K562 (cell line): ENCODE measurements around the gene LRFN2.

Source experiments
- CHD2 ChIP-seq: IDR thresholded peaks from 2 replicates; pipeline ENCODE4 v1.6.1; 2011; ENCODE audit warnings: low read depth, low read length
- DPF2 ChIP-seq: fragments of 450-650 bp; IDR thresholded peaks from 2 replicates; pipeline ENCODE4 v1.6.1; 2016
- ESRRA ChIP-seq: fragments of 450-650 bp; IDR thresholded peaks from 2 replicates; pipeline ENCODE4 v1.6.1; 2014; ENCODE audit warnings: low read depth, mild to moderate bottlenecking, moderate library complexity, borderline replicate concordance
- JUN ChIP-seq, 2 experiments: sonication (generic) in 1 of 2; formaldehyde crosslinking in 1 of 2; IDR thresholded peaks; 2 replicates each; pipeline versions ENCODE4 v1.6.1 to v1.8.0; 2012 to 2022; ENCODE audit warnings: borderline replicate concordance in 2 of 2, mild to moderate bottlenecking in 2 of 2, improper control_type of control experiment in 1 of 2, low read depth in 1 of 2, low read length in 1 of 2, missing genetic modification reagents in 1 of 2
- MAFF ChIP-seq: IDR thresholded peaks from 2 replicates; pipeline ENCODE4 v1.6.1; 2012; ENCODE audit warnings: low read length, improper control_type of control experiment
- PHF8 ChIP-seq: fragments of 200-600 bp; sonication (generic); IDR thresholded peaks from 2 replicates; pipeline ENCODE4 v1.6.1; 2012; ENCODE audit warnings: mixed run types, mild to moderate bottlenecking, inconsistent platforms, low read length, moderate library complexity, borderline replicate concordance
- RAD21 ChIP-seq, 2 experiments: fragments of 250-450 bp in 1 of 2; fragments of 450-650 bp in 1 of 2; sonication (Bioruptor Pico) in 1 of 2; formaldehyde crosslinking in 1 of 2; IDR thresholded peaks in 1 of 2; conservative IDR thresholded peaks in 1 of 2; 2 replicates each; pipeline versions ENCODE4 v1.4.0 to v1.8.0; 2020 to 2022; ENCODE audit warnings: mild to moderate bottlenecking in 2 of 2, moderate library complexity in 1 of 2
- TARDBP ChIP-seq: fragments of 450-650 bp; IDR thresholded peaks from 2 replicates; pipeline ENCODE4 v1.6.1; 2016
- YY1 ChIP-seq, 3 experiments: IDR thresholded peaks; 2 replicates each; pipeline ENCODE4 v1.6.1; 2011; ENCODE audit warnings: low read length in 2 of 3, mild to moderate bottlenecking in 2 of 3, moderate library complexity in 2 of 3, borderline replicate concordance in 1 of 3, control low read depth in 1 of 3, low read depth in 1 of 3; ENCODE audit not compliant: insufficient read depth in 3 of 3, insufficient replicate concordance in 2 of 3, control insufficient read depth in 1 of 3, insufficient read length in 1 of 3; ENCODE audit errors: extremely low read depth in 1 of 3
- ZNF584 ChIP-seq: fragments of 200-800 bp; sonication (Bioruptor generic); IDR thresholded peaks from 2 replicates; pipeline ENCODE4 v1.6.1; 2016; ENCODE audit warnings: low read depth, mild to moderate bottlenecking, missing genetic modification characterization, missing compliant biosample characterization
- TF ChIP-seq, protein P1 (sequence below): sonication (generic); formaldehyde crosslinking; IDR thresholded peaks from 2 replicates; pipeline ENCODE4 v1.8.1; 2022; ENCODE audit warnings: missing genetic modification reagents
- TF ChIP-seq, protein P2 (sequence below), 3 experiments: IDR thresholded peaks in 2 of 3; conservative IDR thresholded peaks in 1 of 3; 2 replicates each; pipeline ENCODE4 v1.5.1; 2011 to 2012; ENCODE audit warnings: low read length in 3 of 3, mild to moderate bottlenecking in 3 of 3, control low read depth in 2 of 3, improper control_type of control experiment in 1 of 3, inconsistent platforms in 1 of 3, low read depth in 1 of 3, mixed read lengths in 1 of 3, moderate library complexity in 1 of 3; ENCODE audit not compliant: insufficient read depth in 2 of 3
- TF ChIP-seq, protein P3 (sequence below): sonication (generic); formaldehyde crosslinking; IDR thresholded peaks from 2 replicates; pipeline ENCODE4 v1.4.0; 2020; ENCODE audit warnings: mild to moderate bottlenecking, missing genetic modification reagents
- TF ChIP-seq, protein P4 (sequence below): sonication (generic); formaldehyde crosslinking; IDR thresholded peaks from 2 replicates; pipeline ENCODE4 v1.9.0; 2022; ENCODE audit warnings: mild to moderate bottlenecking, missing genetic modification reagents

DNA sequence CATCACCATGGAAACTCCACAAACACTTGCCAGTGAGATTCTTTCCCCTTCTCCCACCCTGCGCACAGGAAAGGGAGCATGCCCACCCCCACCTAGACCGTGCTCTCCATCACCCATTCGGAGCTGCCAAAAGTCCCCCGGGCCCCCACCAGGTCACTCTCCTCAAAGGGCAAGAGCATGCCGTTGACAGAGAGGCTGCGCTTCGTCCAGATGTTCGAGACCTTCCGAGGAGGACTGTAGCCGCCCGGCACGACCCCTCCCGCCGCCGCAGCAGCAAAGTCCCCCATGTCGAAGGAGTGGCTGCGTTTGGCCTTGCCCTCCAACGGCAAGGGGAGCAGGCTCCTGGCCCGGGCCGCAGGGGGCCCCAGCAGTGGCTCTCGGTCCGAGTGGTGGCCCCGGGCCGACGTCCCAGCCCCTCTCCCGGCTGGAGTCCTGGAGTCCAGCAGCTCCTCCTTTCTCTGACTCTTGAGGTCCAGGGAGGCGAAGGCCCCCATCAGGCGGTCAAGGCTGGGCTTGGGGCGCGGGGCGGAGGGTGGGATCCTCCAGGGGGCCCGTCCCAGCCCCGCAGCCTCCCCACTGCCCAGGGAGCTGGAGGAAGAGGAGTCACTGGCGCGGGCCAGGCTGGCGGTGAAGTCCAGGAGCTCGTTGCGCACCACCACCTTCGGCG, 195.2 kb downstream of the LRFN2 start:
- TF ChIP-seq ESRRA (no peak), JUN (IDR thresholded peaks at IDR 0.05; ENCODE audit: borderline replicate concordance, low read depth, low read length) (no peak), JUN (CRISPR knock-in tag; IDR thresholded peaks at IDR 0.05; ENCODE audit: borderline replicate concordance) (no peak), CHD2 (no peak), TARDBP (no peak), ZNF584 (CRISPR knock-in tag) (no peak), PHF8 (no peak), MAFF (no peak), YY1 (IDR thresholded peaks at IDR 0.05; ENCODE audit: borderline replicate concordance in 1 of 3, control insufficient read depth in 1 of 3, extremely low read depth in 1 of 3, insufficient read depth in 3 of 3, insufficient read length in 1 of 3, insufficient replicate concordance in 2 of 3, low read depth in 1 of 3, low read length in 2 of 3) (no peak), DPF2 (no peak), RAD21 (CRISPR knock-in tag; conservative IDR thresholded peaks at IDR 0.05 in 1 of 2, IDR thresholded peaks at IDR 0.05 in 1 of 2) (no peak)
- TF ChIP-seq, protein P1, sequence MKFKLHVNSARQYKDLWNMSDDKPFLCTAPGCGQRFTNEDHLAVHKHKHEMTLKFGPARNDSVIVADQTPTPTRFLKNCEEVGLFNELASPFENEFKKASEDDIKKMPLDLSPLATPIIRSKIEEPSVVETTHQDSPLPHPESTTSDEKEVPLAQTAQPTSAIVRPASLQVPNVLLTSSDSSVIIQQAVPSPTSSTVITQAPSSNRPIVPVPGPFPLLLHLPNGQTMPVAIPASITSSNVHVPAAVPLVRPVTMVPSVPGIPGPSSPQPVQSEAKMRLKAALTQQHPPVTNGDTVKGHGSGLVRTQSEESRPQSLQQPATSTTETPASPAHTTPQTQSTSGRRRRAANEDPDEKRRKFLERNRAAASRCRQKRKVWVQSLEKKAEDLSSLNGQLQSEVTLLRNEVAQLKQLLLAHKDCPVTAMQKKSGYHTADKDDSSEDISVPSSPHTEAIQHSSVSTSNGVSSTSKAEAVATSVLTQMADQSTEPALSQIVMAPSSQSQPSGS, result no peak
- TF ChIP-seq, protein P2, sequence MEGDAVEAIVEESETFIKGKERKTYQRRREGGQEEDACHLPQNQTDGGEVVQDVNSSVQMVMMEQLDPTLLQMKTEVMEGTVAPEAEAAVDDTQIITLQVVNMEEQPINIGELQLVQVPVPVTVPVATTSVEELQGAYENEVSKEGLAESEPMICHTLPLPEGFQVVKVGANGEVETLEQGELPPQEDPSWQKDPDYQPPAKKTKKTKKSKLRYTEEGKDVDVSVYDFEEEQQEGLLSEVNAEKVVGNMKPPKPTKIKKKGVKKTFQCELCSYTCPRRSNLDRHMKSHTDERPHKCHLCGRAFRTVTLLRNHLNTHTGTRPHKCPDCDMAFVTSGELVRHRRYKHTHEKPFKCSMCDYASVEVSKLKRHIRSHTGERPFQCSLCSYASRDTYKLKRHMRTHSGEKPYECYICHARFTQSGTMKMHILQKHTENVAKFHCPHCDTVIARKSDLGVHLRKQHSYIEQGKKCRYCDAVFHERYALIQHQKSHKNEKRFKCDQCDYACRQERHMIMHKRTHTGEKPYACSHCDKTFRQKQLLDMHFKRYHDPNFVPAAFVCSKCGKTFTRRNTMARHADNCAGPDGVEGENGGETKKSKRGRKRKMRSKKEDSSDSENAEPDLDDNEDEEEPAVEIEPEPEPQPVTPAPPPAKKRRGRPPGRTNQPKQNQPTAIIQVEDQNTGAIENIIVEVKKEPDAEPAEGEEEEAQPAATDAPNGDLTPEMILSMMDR (IDR thresholded peaks at IDR 0.05 in 2 of 3, conservative IDR thresholded peaks at IDR 0.05 in 1 of 3; ENCODE audit: insufficient read depth in 2 of 3, low read depth in 1 of 3, low read length in 3 of 3), result no peak
- TF ChIP-seq, protein P3, sequence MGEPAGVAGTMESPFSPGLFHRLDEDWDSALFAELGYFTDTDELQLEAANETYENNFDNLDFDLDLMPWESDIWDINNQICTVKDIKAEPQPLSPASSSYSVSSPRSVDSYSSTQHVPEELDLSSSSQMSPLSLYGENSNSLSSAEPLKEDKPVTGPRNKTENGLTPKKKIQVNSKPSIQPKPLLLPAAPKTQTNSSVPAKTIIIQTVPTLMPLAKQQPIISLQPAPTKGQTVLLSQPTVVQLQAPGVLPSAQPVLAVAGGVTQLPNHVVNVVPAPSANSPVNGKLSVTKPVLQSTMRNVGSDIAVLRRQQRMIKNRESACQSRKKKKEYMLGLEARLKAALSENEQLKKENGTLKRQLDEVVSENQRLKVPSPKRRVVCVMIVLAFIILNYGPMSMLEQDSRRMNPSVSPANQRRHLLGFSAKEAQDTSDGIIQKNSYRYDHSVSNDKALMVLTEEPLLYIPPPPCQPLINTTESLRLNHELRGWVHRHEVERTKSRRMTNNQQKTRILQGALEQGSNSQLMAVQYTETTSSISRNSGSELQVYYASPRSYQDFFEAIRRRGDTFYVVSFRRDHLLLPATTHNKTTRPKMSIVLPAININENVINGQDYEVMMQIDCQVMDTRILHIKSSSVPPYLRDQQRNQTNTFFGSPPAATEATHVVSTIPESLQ (CRISPR knock-in tag), result no peak
- TF ChIP-seq, protein P4, sequence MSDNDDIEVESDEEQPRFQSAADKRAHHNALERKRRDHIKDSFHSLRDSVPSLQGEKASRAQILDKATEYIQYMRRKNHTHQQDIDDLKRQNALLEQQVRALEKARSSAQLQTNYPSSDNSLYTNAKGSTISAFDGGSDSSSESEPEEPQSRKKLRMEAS (CRISPR knock-in tag), result no peak
